ENCODE data around the gene LCP1.
"Not testable (repeated sequence)": the region's sequence is repeated elsewhere in the genome, so short reads cannot be mapped to it uniquely, and the experiment has no call there.

Gene LCP1

GRCh38 chr13:46166947-46167610 lies 14.9 kb downstream of the LCP1 start:
- no peak overlapping the region for H3K4me3 ChIP-seq (ENCODE audit: insufficient read length, low read depth)
- no peaks in the 10 kb centered on the region for H3K27me3 ChIP-seq (ENCODE audit: insufficient read depth, insufficient read length)
- H3K4me1 ChIP-seq (ENCODE audit: insufficient read depth, insufficient read length), result no peaks in the 10 kb centered on the region
- no peak for TF ChIP-seq ZNF274 (IDR thresholded peaks at IDR 0.05; ENCODE audit: low read depth, low read length)
- no peak for TF ChIP-seq YY1 (IDR thresholded peaks at IDR 0.05; ENCODE audit: insufficient read depth, insufficient read length)
- TF ChIP-seq SUZ12 (IDR thresholded peaks at IDR 0.05; ENCODE audit: extremely low read depth, insufficient read depth, insufficient read length), result no peak
- H3K9me3 ChIP-seq (ENCODE audit: insufficient read depth, low read length), result no peaks in the 10 kb centered on the region
- peak; percentile 1 for DNase-seq (ENCODE audit: low read depth, low spot score)
- no peak overlapping the region for H3K9ac ChIP-seq (ENCODE audit: insufficient read length, low read depth)
- H3K36me3 ChIP-seq (ENCODE audit: insufficient read depth, insufficient read length, low read length), result no peaks in the 10 kb centered on the region

DNA sequence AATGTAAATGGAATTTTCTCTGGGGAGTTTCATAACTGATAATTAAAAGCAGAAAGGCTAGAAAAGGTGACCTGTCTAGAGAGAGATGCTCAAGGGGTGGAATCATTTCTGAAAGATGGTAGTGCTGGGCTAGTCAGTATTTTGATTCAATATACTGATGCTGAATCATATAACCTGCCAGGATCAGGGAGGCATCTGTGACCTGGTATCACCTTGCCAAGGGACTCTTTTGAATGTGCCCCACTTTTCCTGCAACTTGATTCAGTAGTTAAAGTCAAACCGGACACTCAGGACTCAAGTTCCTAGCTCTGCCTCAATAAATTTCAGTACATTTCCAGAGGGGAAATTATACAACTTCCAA lies 15.8 kb downstream of the LCP1 start:
- Histone ChIP-seq H3K9ac (ENCODE audit: insufficient read length, low read depth) (no peak overlapping the region), H3K4me3 (ENCODE audit: insufficient read length, low read depth) (no peak overlapping the region), H3K27me3 (ENCODE audit: insufficient read depth, insufficient read length) (no peaks in the 10 kb centered on the region), H3K36me3 (ENCODE audit: insufficient read depth, insufficient read length, low read length) (no peaks in the 10 kb centered on the region), H3K9me3 (ENCODE audit: insufficient read depth, low read length) (peaks cover 2% of the 10 kb centered on the region; the same call in 1 of the 2 replicates), H3K4me1 (ENCODE audit: insufficient read depth, insufficient read length) (no peaks in the 10 kb centered on the region)
- no peak for DNase-seq (ENCODE audit: low read depth, low spot score)
- no peak for TF ChIP-seq SUZ12 (IDR thresholded peaks at IDR 0.05; ENCODE audit: extremely low read depth, insufficient read depth, insufficient read length)
- no peak for TF ChIP-seq ZNF274 (IDR thresholded peaks at IDR 0.05; ENCODE audit: low read depth, low read length)
- TF ChIP-seq YY1 (IDR thresholded peaks at IDR 0.05; ENCODE audit: insufficient read depth, insufficient read length), result no peak

- TF ChIP-seq SUZ12 (IDR thresholded peaks at IDR 0.05; ENCODE audit: extremely low read depth, insufficient read depth, insufficient read length) (no peak), ZNF274 (IDR thresholded peaks at IDR 0.05; ENCODE audit: low read depth, low read length) (no peak)
- DNase-seq (ENCODE audit: low read depth, low spot score), result no peak
- no peak overlapping the region for H3K4me3 ChIP-seq (ENCODE audit: insufficient read length, low read depth)
- H3K9ac ChIP-seq (ENCODE audit: insufficient read length, low read depth), result no peak overlapping the region
- no peaks in the 10 kb centered on the region for H3K4me1 ChIP-seq (ENCODE audit: insufficient read depth, insufficient read length)
- no peaks in the 10 kb centered on the region for H3K27me3 ChIP-seq (ENCODE audit: insufficient read depth, insufficient read length)
- peaks cover 6% of the 10 kb centered on the region for H3K9me3 ChIP-seq (ENCODE audit: insufficient read depth, low read length)
- no peaks in the 10 kb centered on the region for H3K36me3 ChIP-seq (ENCODE audit: insufficient read depth, insufficient read length, low read length)
Measured at GRCh38 chr13:46165485-46166223, 16.3 kb downstream of the LCP1 start.

DNA sequence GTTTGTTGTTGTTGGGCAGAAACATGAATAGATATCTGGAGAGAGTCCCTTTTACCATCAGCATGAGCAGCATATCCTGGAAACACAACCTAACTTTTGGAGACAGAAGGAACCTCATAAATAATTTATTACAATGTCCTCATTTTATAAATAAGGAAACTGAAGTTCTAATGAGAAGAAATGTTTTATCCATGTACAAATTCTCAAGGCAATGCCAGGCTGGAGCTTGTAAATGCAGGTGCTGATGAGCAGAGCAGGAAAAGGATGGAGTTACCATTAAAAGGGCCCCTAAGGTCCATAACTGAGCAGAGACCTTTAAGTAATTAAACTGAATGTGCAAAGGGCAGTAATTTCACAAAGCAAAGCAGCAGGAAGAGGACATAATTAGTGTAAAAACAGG lies 17.3 kb downstream of the LCP1 start:
- no peak overlapping the region for H3K9ac ChIP-seq (ENCODE audit: insufficient read length, low read depth)
- H3K4me3 ChIP-seq (ENCODE audit: insufficient read length, low read depth), result no peak overlapping the region
- H3K4me1 ChIP-seq (ENCODE audit: insufficient read depth, insufficient read length), result no peaks in the 10 kb centered on the region
- H3K9me3 ChIP-seq (ENCODE audit: insufficient read depth, low read length), result peaks cover 11% of the 10 kb centered on the region
- TF ChIP-seq SUZ12 (IDR thresholded peaks at IDR 0.05; ENCODE audit: extremely low read depth, insufficient read depth, insufficient read length) (no peak), ZNF274 (IDR thresholded peaks at IDR 0.05; ENCODE audit: low read depth, low read length) (no peak), YY1 (IDR thresholded peaks at IDR 0.05; ENCODE audit: insufficient read depth, insufficient read length) (no peak)
- no peak for DNase-seq (ENCODE audit: low read depth, low spot score)
- no peaks in the 10 kb centered on the region for H3K36me3 ChIP-seq (ENCODE audit: insufficient read depth, insufficient read length, low read length)
- no peaks in the 10 kb centered on the region for H3K27me3 ChIP-seq (ENCODE audit: insufficient read depth, insufficient read length)

- not testable (repeated sequence) for H3K27me3 ChIP-seq (ENCODE audit: insufficient read depth, insufficient read length); H3K36me3 ChIP-seq (ENCODE audit: insufficient read depth, insufficient read length, low read length); DNase-seq (ENCODE audit: low read depth, low spot score); H3K4me3 ChIP-seq (ENCODE audit: insufficient read length, low read depth); H3K9ac ChIP-seq (ENCODE audit: insufficient read length, low read depth); H3K4me1 ChIP-seq (ENCODE audit: insufficient read depth, insufficient read length)
- peaks cover 11% of the 10 kb centered on the region for H3K9me3 ChIP-seq (ENCODE audit: insufficient read depth, low read length)
Measured at GRCh38 chr13:46162741-46163140, 19.2 kb downstream of the LCP1 start.

DNA sequence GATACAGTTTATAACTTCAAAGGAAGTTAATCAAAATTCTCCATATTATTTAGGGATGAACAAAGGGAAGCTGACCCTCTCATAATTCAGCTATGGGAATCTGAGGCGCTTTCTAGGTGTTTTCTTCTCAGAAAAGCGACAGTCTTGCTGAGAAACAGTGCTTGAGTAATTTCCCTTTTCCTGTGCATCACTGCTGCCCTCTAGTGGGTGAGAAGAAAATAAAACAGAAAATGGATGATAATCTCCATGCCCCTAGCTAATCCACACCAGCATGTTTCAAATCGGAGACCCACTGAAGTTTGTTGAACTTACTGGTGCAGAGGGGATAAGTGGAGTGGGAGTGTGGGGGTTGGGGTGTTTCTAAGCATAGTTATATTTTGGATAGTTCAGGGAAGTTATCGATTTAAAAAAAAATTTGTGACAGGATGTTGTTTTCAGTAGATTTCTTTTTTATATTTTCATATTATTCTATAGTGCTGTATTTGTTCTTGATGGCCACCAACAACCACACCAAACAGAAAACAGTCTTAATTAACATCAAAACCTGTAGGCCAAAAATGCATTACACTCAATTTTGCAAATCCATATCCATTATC lies 21.4 kb downstream of the LCP1 start:
- peak; percentile 40 for DNase-seq (ENCODE audit: low read depth, low spot score)
- no peaks in the 10 kb centered on the region for H3K36me3 ChIP-seq (ENCODE audit: insufficient read depth, insufficient read length, low read length)
- H3K4me1 ChIP-seq (ENCODE audit: insufficient read depth, insufficient read length), result no peaks in the 10 kb centered on the region
- TF ChIP-seq YY1 (IDR thresholded peaks at IDR 0.05; ENCODE audit: insufficient read depth, insufficient read length) (no peak), SUZ12 (IDR thresholded peaks at IDR 0.05; ENCODE audit: extremely low read depth, insufficient read depth, insufficient read length) (no peak), ZNF274 (IDR thresholded peaks at IDR 0.05; ENCODE audit: low read depth, low read length) (no peak)
- H3K4me3 ChIP-seq (ENCODE audit: insufficient read length, low read depth), result no peak overlapping the region
- H3K9ac ChIP-seq (ENCODE audit: insufficient read length, low read depth), result no peak overlapping the region
- H3K9me3 ChIP-seq (ENCODE audit: insufficient read depth, low read length), result peaks cover 11% of the 10 kb centered on the region
- H3K27me3 ChIP-seq (ENCODE audit: insufficient read depth, insufficient read length), result no peaks in the 10 kb centered on the region

GRCh38 chr13:46160065-46160464 lies 21.9 kb downstream of the LCP1 start:
- Histone ChIP-seq H3K4me3 (ENCODE audit: insufficient read length, low read depth) (no peak overlapping the region), H3K36me3 (ENCODE audit: insufficient read depth, insufficient read length, low read length) (no peaks in the 10 kb centered on the region)
- no peak for DNase-seq (ENCODE audit: low read depth, low spot score)

More at GRCh38 chr13:46160065-46160464, 21.9 kb downstream of the LCP1 start:
- Histone ChIP-seq H3K9me3 (ENCODE audit: insufficient read depth, low read length) (peaks cover 11% of the 10 kb centered on the region), H3K9ac (ENCODE audit: insufficient read length, low read depth) (no peak overlapping the region), H3K27me3 (ENCODE audit: insufficient read depth, insufficient read length) (no peaks in the 10 kb centered on the region), H3K4me1 (ENCODE audit: insufficient read depth, insufficient read length) (no peaks in the 10 kb centered on the region)
- TF ChIP-seq YY1 (IDR thresholded peaks at IDR 0.05; ENCODE audit: insufficient read depth, insufficient read length), result no peak
- no peak for TF ChIP-seq SUZ12 (IDR thresholded peaks at IDR 0.05; ENCODE audit: extremely low read depth, insufficient read depth, insufficient read length)
- no peak for TF ChIP-seq ZNF274 (IDR thresholded peaks at IDR 0.05; ENCODE audit: low read depth, low read length)
